Measurements from ENCODE around the gene SERPINB8. TPM values are rescaled to one million over a fixed set of nuclear protein-coding genes. Genes with fewer than 3 reads are reported as not detected.

The SERPINB8 gene
- total RNA-seq, 4 donors from 2014 or later: 2.8 to 8.8 (median 5.3) TPM

DNA sequence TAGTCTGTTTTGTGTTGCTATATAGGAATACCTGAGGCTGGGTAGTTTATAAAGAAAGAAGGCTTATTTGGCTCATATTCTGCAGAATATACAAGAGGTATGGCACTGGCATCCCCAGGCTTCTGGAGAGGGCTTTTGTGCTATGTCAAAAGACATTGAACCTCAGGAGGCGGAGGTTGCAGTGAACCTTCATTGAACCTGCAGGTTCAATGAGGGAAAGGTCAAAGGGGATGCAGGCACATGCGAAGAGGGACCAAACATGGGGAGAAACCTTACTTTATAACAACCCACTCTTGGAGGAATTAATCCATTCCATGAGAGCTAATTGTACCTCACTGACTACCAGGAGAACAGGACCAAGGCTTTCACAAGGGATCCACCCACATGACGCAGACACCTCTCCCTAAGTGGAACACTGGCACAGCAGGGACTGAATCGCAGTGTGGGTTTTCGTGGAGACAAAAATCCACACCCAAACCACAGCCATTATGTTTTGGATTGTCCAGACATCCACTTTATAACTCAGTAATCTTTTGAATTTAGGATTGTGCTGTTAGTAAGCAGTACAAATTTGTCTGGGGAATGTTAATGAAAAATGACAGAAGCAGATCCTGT, 4.1 kb upstream of the SERPINB8 start:
- peaks cover 0 to 13% of the 10 kb centered on the region in 2 donors for H3K4me1 ChIP-seq
- intact Hi-C loops (cut with DNase I): no loop called here

DNA sequence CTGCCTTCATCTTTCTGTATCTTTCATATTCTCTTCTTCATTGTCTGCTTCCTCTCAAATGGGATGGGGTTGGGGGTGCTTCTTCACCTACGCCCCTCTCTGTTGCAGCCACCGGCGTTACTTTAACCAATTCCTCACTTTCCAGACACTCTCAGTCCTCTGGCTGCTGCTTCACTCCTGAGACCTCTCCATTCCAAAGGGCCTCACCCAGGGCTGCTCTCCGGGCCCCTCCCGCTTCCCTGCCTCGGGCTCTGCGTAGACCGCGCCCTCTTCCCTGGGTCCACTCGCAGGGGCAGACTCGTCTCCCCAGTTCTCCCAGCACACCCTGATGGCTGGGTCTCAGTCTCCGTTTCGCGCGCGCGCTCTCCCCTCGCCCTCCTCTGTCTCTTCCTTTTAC, 926 bp downstream of the SERPINB8 start:
- peaks cover 0 to 19% of the 10 kb centered on the region in 2 donors for H3K4me1 ChIP-seq
- H3K27me3 ChIP-seq: no peaks in the 10 kb centered on the region
- H3K9me3 ChIP-seq: no peaks in the 10 kb centered on the region
- H3K27ac ChIP-seq: peak overlapping the region; percentile 94 to 97 (median 96)
- TF ChIP-seq POLR2A (IDR thresholded peaks at IDR 0.05): no peak
- TF ChIP-seq, protein P1, sequence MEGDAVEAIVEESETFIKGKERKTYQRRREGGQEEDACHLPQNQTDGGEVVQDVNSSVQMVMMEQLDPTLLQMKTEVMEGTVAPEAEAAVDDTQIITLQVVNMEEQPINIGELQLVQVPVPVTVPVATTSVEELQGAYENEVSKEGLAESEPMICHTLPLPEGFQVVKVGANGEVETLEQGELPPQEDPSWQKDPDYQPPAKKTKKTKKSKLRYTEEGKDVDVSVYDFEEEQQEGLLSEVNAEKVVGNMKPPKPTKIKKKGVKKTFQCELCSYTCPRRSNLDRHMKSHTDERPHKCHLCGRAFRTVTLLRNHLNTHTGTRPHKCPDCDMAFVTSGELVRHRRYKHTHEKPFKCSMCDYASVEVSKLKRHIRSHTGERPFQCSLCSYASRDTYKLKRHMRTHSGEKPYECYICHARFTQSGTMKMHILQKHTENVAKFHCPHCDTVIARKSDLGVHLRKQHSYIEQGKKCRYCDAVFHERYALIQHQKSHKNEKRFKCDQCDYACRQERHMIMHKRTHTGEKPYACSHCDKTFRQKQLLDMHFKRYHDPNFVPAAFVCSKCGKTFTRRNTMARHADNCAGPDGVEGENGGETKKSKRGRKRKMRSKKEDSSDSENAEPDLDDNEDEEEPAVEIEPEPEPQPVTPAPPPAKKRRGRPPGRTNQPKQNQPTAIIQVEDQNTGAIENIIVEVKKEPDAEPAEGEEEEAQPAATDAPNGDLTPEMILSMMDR (IDR thresholded peaks at IDR 0.05): no peak
- intact Hi-C loops (cut with DNase I): no loop called here
- peak; percentile 54 to 64 for DNase-seq
- peak overlapping the region; percentile 32 to 69 (median 45) for H3K4me3 ChIP-seq (replicated peaks in 1 of 3)
- WGBS, 2 donors: 14 to 19% methylated on average over 18 of the region's 18 CpGs
- H3K36me3 ChIP-seq: no peaks in the 10 kb centered on the region

More for the DNA sequence above, 4.1 kb upstream of the SERPINB8 start:
- WGBS, 2 donors: 93 to 99% methylated on average over 5 of the region's 5 CpGs
- Histone ChIP-seq H3K4me3 (replicated peaks in 1 of 3) (no peak overlapping the region), H3K36me3 (no peaks in the 10 kb centered on the region), H3K27me3 (no peaks in the 10 kb centered on the region), H3K9me3 (no peaks in the 10 kb centered on the region), H3K27ac (no peak overlapping the region)
- no peak for DNase-seq
- no peak for TF ChIP-seq POLR2A (IDR thresholded peaks at IDR 0.05)
- TF ChIP-seq, protein P1 (IDR thresholded peaks at IDR 0.05): no peak

DNA sequence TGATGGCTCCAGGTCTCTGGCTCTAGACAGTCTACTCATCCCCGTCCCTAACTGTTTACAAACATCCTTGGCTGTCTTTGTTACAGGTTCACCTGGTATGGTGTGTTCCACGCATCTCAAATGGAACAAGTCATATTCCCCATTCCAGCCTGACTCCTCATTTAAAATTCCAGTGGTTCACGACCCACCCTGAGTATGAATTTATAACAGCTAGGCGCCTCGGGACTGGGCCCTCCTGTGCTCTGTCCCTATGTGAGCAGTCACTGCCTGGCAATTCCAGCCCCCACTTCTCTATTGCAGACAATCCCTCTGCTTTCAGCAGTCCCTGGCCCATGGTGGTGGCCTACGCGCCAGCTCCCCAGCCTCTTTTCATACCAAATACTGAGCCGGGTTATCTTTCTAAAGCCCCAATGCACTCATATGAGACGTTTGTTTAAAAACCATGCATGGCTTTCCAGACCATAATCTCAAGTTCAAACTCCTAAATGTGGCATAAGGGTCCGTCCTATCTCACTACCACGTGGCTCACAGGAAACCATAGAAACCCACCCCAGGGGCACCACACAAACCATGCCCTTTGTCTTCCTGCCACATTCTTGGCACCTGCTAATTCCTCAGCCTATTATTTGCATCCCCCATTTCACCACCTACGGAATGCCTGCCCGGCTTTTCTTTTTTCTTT, 1.6 kb downstream of the SERPINB8 start:
- intact Hi-C loops (cut with DNase I): no loop called here
- no peak for DNase-seq
- H3K36me3 ChIP-seq: no peaks in the 10 kb centered on the region
- H3K4me1 ChIP-seq: peaks cover 0 to 19% of the 10 kb centered on the region in 2 donors
- no peak overlapping the region for H3K4me3 ChIP-seq (replicated peaks in 1 of 3)
- H3K27me3 ChIP-seq: no peaks in the 10 kb centered on the region
- no peak for TF ChIP-seq POLR2A (IDR thresholded peaks at IDR 0.05)
- TF ChIP-seq, protein P1 (IDR thresholded peaks at IDR 0.05): no peak
- 77 to 79% methylated on average over 13 of the region's 13 CpGs for WGBS, 2 donors
- H3K27ac ChIP-seq: peak overlapping the region; percentile 94 to 97 (median 96)
- no peaks in the 10 kb centered on the region for H3K9me3 ChIP-seq

DNA sequence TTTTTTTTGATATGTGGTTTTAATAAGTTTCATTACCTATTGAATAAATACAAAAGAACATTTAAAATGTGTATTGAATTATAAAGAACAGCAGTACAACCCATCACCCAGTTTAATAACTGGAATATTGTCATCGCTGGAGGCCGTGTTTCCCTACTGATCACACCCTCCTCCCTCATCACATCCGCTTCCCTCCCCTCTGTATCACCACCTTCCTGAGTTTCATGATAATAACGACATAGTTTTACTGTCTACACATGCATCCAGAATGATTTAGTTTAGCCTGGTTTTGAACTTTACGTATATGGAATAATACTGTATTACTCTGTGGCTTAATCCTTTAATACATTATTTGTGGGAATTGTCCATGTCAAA, 2.1 kb downstream of the SERPINB8 start:
- WGBS, 2 donors: 93 to 95% methylated on average over 5 of the region's 5 CpGs
- Histone ChIP-seq H3K9me3 (no peaks in the 10 kb centered on the region), H3K4me1 (peaks cover 0 to 16% of the 10 kb centered on the region in 2 donors), H3K27me3 (no peaks in the 10 kb centered on the region), H3K27ac (no peak overlapping the region), H3K36me3 (no peaks in the 10 kb centered on the region), H3K4me3 (replicated peaks in 1 of 3) (no peak overlapping the region)
- intact Hi-C loops (cut with DNase I): no loop called here
- DNase-seq: no peak
- TF ChIP-seq, protein P1 (IDR thresholded peaks at IDR 0.05): no peak
- no peak for TF ChIP-seq POLR2A (IDR thresholded peaks at IDR 0.05)

DNA sequence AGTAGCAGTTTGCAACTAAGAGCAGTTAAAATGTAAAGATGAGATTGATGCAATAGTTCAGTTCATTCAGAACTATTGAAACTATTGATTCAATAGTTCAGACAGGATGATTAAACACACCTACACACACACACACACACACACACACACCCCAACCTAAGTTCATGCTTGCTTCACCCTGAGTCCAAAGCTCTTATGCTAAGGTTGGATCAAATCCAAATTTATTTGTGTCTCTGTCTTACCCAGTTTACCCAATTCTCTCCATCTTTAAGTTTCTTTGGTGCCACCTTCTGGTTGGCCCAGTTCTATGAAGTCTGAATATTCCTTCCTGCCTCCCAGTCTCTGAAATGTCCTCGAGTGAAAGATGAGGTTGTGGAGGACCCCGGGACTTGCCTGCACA, 5.1 kb downstream of the SERPINB8 start:
- H3K4me3 ChIP-seq (replicated peaks in 1 of 3): no peak overlapping the region
- 39 to 40% methylated on average over 2 of the region's 2 CpGs for WGBS, 2 donors
- no peaks in the 10 kb centered on the region for H3K27me3 ChIP-seq
- peaks cover 4 to 6% of the 10 kb centered on the region in 2 donors for H3K4me1 ChIP-seq
- TF ChIP-seq, protein P1 (IDR thresholded peaks at IDR 0.05): peak in 2 of 6 experiments; percentile 21 to 28
- no peak for TF ChIP-seq POLR2A (IDR thresholded peaks at IDR 0.05)
- no peak for DNase-seq
- no peak overlapping the region for H3K27ac ChIP-seq
- H3K9me3 ChIP-seq: no peaks in the 10 kb centered on the region
- no peaks in the 10 kb centered on the region for H3K36me3 ChIP-seq
- intact Hi-C loops (cut with DNase I): no loop called here
